ENCODE data around the gene ANKAR. TPM values are rescaled to one million over a fixed set of nuclear protein-coding genes. Genes with fewer than 3 reads are reported as not detected.

ANKAR gene
- total and polyA plus RNA-seq, 9 of the 15 experiments (the other 6 are each of a cell fraction or from before 2014, with no cell fraction given): 0.04 to 0.52 (median 0.39) TPM

DNA sequence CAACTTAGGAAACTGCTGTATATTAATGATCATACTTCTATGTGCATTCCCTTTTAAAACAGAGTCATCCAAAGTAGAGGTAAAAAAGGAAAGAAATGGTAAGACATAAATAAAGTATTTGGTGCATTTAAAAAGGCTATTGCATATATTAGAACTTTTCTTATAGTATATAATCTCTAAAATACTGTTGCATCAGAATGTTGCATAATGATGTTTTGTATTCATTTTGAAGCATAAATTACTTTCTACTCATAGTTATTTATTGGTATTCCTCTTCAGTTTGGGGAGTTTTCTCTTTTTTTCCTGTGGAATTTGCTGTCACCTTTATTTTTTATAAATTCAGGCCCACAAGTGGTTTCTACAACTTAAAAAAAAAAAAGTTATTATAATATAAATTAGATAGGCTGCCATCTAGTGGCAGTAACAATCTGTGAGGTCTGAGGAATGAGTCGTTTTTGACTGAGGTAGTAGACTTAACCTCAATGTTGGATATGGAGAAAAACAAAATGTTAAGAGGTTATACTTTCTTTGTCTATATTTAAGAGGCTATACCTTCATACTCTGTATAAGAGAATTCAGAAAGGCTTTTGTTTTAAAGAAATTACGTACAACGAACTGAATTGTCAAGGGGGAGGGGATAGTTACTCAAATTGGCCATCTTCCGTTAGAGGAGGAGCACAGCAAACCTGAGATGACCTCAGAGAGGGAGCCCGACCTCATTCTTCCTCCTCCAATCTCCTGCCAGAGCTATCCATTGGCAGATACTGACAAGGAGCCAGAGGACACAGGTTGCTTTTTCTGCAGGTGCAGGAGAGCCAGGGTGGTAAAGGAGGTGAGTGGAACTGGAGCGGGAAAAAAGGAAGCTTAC, 23.8 kb downstream of the ANKAR start (continued):
- TF ChIP-seq ZNF384 (IDR thresholded peaks at IDR 0.05; ENCODE audit: low read depth, low read length) (peak; percentile 83), ZNF639 (CRISPR knock-in tag; conservative IDR thresholded peaks at IDR 0.05 in 1 of 2, IDR thresholded peaks at IDR 0.05 in 1 of 2) (no peak), ZSCAN29 (IDR thresholded peaks at IDR 0.05) (no peak), STAG1 (CRISPR knock-in tag; IDR thresholded peaks at IDR 0.05; ENCODE audit: borderline replicate concordance) (no peak), CEBPB (tag; IDR thresholded peaks at IDR 0.05) (peak; percentile 81), TCFL5 (CRISPR knock-in tag; conservative IDR thresholded peaks at IDR 0.05) (no peak), ZKSCAN1 (IDR thresholded peaks at IDR 0.05; ENCODE audit: low read depth, low read length) (no peak), ZNF707 (CRISPR knock-in tag; conservative IDR thresholded peaks at IDR 0.05) (no peak), TAF9B (IDR thresholded peaks at IDR 0.05; ENCODE audit: partially characterized antibody) (no peak)

GRCh38 chr2:189700681-189701080, 26.2 kb downstream of the ANKAR start:
- FAIRE-seq (no peak), DNase-seq (ENCODE audit: extremely low read depth in 1 of 4, low spot score in 3 of 4) (no peak), ATAC-seq (no peak)
- in situ Hi-C loops (cut with MboI): no loop called here
- no peaks in the 10 kb centered on the region; a peak in 3 of 5 replicates for H3K4me1 ChIP-seq (replicated peaks in 1 of 2; ENCODE audit: control insufficient read depth in 2 of 2, insufficient read depth in 2 of 2, low read length in 2 of 2)
- H3K9ac ChIP-seq (ENCODE audit: insufficient read depth in 1 of 2, low read depth in 2 of 2, low read length in 2 of 2): no peak overlapping the region
- no peaks in the 10 kb centered on the region for H3K9me1 ChIP-seq (ENCODE audit: control insufficient read depth, insufficient read depth, low read length)
- no peak overlapping the region for H3K4me3 ChIP-seq
- POLR2A ChIA-PET: no interaction called here
- CTCF ChIA-PET (ENCODE audit: low intra/inter-chr PET ratio): no interaction called here
- no peaks in the 10 kb centered on the region for H3K9me3 ChIP-seq (replicated peaks; ENCODE audit: control insufficient read depth, insufficient read depth, low read depth, low read length)
- no peaks in the 10 kb centered on the region for H3K79me2 ChIP-seq (ENCODE audit: control insufficient read depth, insufficient read depth, low read length)
- H2AFZ ChIP-seq (ENCODE audit: low read depth, low read length): no peak overlapping the region
- WGBS (ENCODE audit: insufficient coverage, low coverage, missing lambda C conversion rate): 50% methylated on average over 2 of the region's 2 CpGs
- intact Hi-C loops (cut with micrococcal nuclease): no loop called here
- no peaks in the 10 kb centered on the region for H3K27me3 ChIP-seq (ENCODE audit: control insufficient read depth in 2 of 2, insufficient read depth in 2 of 2, low read length in 2 of 2)
- H4K20me1 ChIP-seq (replicated peaks; ENCODE audit: control insufficient read depth, insufficient read depth, low read length): no peaks in the 10 kb centered on the region
- H3K4me2 ChIP-seq (ENCODE audit: insufficient read depth, low read length): no peak overlapping the region
- H3K36me3 ChIP-seq (ENCODE audit: control insufficient read depth, insufficient read depth, low read length): no peaks in the 10 kb centered on the region
- no peak overlapping the region for H3K27ac ChIP-seq (ENCODE audit: extremely low read depth, low read depth, low read length)
- no TSS peak for BruUV-seq (replicated peaks)
- TF ChIP-seq, protein P1, sequence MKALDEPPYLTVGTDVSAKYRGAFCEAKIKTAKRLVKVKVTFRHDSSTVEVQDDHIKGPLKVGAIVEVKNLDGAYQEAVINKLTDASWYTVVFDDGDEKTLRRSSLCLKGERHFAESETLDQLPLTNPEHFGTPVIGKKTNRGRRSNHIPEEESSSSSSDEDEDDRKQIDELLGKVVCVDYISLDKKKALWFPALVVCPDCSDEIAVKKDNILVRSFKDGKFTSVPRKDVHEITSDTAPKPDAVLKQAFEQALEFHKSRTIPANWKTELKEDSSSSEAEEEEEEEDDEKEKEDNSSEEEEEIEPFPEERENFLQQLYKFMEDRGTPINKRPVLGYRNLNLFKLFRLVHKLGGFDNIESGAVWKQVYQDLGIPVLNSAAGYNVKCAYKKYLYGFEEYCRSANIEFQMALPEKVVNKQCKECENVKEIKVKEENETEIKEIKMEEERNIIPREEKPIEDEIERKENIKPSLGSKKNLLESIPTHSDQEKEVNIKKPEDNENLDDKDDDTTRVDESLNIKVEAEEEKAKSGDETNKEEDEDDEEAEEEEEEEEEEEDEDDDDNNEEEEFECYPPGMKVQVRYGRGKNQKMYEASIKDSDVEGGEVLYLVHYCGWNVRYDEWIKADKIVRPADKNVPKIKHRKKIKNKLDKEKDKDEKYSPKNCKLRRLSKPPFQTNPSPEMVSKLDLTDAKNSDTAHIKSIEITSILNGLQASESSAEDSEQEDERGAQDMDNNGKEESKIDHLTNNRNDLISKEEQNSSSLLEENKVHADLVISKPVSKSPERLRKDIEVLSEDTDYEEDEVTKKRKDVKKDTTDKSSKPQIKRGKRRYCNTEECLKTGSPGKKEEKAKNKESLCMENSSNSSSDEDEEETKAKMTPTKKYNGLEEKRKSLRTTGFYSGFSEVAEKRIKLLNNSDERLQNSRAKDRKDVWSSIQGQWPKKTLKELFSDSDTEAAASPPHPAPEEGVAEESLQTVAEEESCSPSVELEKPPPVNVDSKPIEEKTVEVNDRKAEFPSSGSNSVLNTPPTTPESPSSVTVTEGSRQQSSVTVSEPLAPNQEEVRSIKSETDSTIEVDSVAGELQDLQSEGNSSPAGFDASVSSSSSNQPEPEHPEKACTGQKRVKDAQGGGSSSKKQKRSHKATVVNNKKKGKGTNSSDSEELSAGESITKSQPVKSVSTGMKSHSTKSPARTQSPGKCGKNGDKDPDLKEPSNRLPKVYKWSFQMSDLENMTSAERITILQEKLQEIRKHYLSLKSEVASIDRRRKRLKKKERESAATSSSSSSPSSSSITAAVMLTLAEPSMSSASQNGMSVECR (CRISPR knock-in tag; IDR thresholded peaks at IDR 0.05): no peak
- TF ChIP-seq BCOR (IDR thresholded peaks at IDR 0.05) (peak; percentile 36; the same call in 1 of the 2 replicates), ZNF436 (CRISPR knock-in tag; IDR thresholded peaks at IDR 0.05) (no peak), ZNF639 (CRISPR knock-in tag; conservative IDR thresholded peaks at IDR 0.05 in 1 of 2, IDR thresholded peaks at IDR 0.05 in 1 of 2) (no peak), RAD21 (CRISPR knock-in tag; conservative IDR thresholded peaks at IDR 0.05 in 1 of 2, IDR thresholded peaks at IDR 0.05 in 1 of 2) (no peak)

Data from K562 (cell line).